HL-60/S4 treated with phorbol 12-myristate 13-acetate at 8.2 ng/mL for 4 days and 3 days (cell line): ENCODE data around the gene ALPP.
"Not testable (repeated sequence)": the region's sequence is repeated elsewhere in the genome, so short reads cannot be mapped to it uniquely, and the experiment has no call there.

Experiments used
- in situ Hi-C: fragments of 300-500 bp; cut with MboI; formaldehyde crosslinking; loops from 2 replicates; pipeline ENCODE4 v1.15.0; 2022; ENCODE audit warnings: low sequenced_read_pairs

ALPP gene

GRCh38 chr2:232363064-232363783, 15.3 kb upstream of the ALPP start:
- in situ Hi-C loops: not testable (repeated sequence)

- in situ Hi-C loops: no loop called here
Observed at GRCh38 chr2:232363784-232364615, 14.6 kb upstream of the ALPP start.

GRCh38 chr2:232364806-232365594, 13.6 kb upstream of the ALPP start:
- in situ Hi-C loops: not testable (repeated sequence)

- in situ Hi-C loops: no loop called here
Observed at GRCh38 chr2:232365621-232366321, 12.8 kb upstream of the ALPP start.

GRCh38 chr2:232366461-232366860, 12.1 kb upstream of the ALPP start:
- in situ Hi-C loops: not testable (repeated sequence)

- in situ Hi-C loops: no loop called here
Observed at GRCh38 chr2:232367016-232367415, 11.5 kb upstream of the ALPP start.

GRCh38 chr2:232367591-232368233, 10.8 kb upstream of the ALPP start:
- in situ Hi-C loops: no loop called here

- in situ Hi-C loops: no loop called here
Observed at GRCh38 chr2:232368311-232368731, 10.2 kb upstream of the ALPP start.

- in situ Hi-C loops: no loop called here
Observed at GRCh38 chr2:232369126-232369951, 9.2 kb upstream of the ALPP start.

- in situ Hi-C loops: not testable (repeated sequence)
Observed at GRCh38 chr2:232370007-232370406, 8.5 kb upstream of the ALPP start.

GRCh38 chr2:232372231-232373208, 6.0 kb upstream of the ALPP start:
- in situ Hi-C loops: no loop called here

- in situ Hi-C loops: no loop called here
Observed at GRCh38 chr2:232374356-232374755, 4.2 kb upstream of the ALPP start.

- in situ Hi-C loops: no loop called here
Observed at GRCh38 chr2:232375164-232375563, 3.4 kb upstream of the ALPP start.

- in situ Hi-C loops: no loop called here
Observed at GRCh38 chr2:232376260-232376659, 2.3 kb upstream of the ALPP start.

- in situ Hi-C loops: no loop called here
Observed at GRCh38 chr2:232376713-232377112, 1.8 kb upstream of the ALPP start.

GRCh38 chr2:232377319-232377718, 1.2 kb upstream of the ALPP start:
- in situ Hi-C loops: no loop called here

GRCh38 chr2:232377841-232378734, 463 bp upstream of the ALPP start:
- in situ Hi-C loops: no loop called here
